ENCODE results near the gene ANKMY1.
"Not testable (repeated sequence)": the region's sequence is repeated elsewhere in the genome, so short reads cannot be mapped to it uniquely, and the experiment has no call there.

The ANKMY1 gene

DNA sequence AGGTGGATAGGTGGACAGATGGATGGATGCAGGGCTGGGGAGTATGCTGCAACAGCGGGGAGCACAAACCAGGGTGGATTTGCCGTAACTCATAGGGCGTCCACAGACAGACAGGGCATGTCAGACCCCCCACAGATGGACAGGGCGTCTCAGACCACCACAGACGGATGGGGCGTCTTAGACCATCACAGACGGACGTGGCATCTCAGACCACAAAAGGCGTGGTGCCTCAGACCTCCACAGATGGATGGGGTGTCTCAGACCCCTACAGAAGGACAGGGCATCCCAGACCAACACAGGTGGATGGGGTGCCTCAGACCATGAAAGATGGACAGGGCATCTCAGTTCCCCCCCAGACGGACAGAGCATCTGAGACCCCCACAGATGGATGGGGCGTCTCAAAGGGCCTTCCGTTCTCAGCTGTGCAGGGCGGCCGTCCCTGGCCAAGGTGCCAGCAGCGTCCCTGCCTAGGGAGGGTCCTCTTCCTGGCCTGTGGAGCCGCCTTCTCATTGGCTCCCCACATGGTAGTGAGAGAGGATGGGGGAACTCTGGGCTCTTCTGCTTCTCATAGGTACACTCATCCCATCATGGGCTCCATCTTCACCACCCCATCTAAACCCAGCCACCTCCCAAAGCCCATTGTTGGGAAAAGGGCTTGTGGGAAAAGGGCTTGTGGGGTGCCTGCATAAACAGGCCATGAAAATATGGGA lies 2.1 kb downstream of the ANKMY1 start:
- in situ Hi-C loops (cut with HindIII; ENCODE audit: low sequenced_read_pairs) = no loop called here

DNA sequence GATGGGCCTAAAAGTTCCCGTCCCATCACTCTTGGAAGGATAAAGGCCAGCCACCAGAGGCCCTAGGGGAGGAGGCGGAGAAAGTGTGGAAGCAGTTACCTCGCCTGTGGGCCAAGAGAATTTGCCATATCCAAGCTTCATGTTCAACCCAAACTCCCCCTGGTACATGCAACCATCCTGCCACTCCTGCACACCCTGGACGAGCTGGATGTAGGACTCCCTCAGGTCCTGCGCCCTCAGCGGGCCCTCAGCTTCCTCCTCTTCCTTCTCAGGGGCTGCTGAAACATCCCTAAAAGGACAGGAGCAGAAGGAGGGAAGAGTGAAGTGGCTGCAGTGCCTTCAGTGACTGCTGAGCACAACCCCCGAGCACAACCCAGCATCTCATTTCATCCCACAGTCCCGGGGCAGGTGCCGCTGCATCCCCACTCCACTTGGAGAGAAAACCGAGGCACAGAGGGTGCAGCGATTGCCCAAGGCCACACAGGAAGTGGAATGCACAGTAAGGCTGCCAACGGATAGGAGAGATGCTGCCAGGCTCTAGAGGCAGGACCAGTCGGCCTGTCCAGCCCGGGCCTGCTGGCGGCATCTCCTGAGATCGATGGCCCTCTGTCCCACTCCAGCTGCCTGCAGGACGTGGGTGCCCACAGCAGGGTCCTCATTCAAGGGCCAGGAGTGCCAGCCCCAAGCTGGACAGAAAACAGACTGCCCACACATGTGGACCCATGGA lies 2.9 kb downstream of the ANKMY1 start:
- in situ Hi-C loops (cut with HindIII; ENCODE audit: low sequenced_read_pairs) = no loop called here

DNA sequence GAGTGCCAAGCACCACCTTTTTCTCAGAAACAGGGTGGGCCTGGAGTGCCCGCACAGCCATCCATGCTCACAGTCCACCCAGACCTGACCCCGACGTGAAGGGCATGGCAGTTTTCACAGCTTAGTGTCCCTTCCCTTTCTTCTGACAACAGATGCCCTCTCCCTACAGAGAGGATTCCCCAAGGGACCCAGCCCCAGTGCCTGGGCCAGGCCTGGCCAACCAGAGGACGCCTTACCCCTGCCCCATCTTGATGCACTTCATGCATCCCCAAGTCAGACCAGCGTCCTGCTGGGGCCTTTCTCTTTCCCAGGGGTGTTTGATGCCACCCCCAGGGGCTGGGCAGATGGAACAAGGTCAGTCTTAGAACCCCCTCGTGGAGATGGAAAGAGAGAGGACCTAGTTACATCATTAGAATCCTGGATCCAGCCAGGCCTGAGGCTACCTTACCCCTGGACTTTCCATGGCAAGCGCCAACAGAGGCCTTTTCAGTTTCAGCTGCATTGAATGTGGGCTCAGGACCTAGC lies 3.8 kb downstream of the ANKMY1 start:
- in situ Hi-C loops (cut with HindIII; ENCODE audit: low sequenced_read_pairs) = no loop called here

DNA sequence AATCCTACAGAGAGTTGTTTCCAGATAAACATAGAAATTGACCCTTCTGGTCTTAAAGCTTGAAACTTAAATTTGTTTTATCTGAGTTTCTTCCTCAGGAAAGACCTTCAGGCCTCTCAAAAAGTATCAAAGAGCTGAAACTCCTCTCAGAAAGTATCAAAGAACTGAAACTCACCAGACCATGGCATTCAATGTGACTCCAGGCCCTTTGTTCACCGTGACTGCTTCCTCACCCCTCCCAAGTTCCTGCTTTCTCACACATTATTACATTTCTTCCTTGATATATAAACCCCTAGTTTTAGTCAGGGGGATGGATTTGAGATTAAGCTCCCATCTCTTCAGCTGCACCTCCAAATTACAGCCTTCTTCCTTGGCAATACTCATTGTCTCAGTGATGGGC lies 6.0 kb downstream of the ANKMY1 start:
- in situ Hi-C loops (cut with HindIII; ENCODE audit: low sequenced_read_pairs) = no loop called here

DNA sequence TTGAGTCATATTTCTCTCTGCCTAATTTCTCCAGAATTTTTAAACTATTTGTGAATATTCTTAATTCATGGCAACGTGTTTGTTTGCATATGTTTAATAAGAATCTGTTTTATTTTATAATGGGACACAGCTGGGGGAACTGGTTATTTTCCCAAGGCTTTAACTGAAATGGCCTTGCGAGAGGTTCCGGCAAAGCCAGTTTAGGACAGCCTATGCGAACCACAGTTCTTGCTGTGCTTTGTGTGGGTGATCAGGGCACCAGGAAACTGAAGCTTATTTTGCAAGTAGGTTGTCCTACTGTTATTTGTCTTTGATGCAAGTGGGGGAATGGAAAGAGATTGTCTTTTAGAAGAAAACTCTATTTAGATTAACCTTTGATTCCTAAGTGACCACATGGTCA lies 6.5 kb downstream of the ANKMY1 start:
- in situ Hi-C loops (cut with HindIII; ENCODE audit: low sequenced_read_pairs) = no loop called here

DNA sequence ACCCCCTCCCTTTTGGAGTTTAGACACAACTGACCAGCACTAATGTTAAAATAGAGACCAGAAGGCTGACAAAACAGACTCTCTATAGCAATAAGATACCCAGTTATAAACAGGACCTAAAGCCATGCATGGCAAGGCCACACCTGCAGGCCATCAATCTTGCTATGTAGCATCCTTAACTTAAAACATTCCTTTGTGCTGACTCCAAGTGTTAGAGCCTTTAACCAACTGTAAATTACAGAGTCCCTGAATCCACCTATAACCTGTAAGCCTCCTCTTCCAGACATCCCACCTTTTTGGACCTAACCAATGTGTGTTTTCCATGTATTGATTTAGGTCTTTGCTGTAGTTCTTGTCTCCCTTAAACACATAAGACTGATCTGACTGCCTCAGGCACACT lies 17.9 kb downstream of the ANKMY1 start:
- in situ Hi-C loops (cut with HindIII; ENCODE audit: low sequenced_read_pairs) = no loop called here

DNA sequence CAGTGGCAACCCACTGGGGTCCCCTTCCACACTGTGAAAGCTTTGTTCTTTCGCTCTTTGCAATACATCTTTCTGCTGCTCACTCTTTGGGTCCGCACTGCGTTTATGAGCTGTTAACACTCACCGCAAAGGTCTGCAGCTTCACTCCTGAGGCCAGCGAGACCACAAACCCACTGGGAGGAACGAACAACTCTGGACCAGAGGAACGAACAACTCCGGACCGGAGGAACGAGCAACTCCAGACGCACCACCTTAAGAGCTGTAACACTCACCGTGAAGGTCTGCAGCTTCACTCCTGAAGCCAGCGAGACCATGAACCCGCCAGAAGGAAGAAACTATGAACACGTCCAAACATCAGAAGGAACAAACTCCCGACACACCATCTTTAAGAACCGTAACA lies 18.7 kb downstream of the ANKMY1 start:
- in situ Hi-C loops (cut with HindIII; ENCODE audit: low sequenced_read_pairs) = not testable (repeated sequence)

DNA sequence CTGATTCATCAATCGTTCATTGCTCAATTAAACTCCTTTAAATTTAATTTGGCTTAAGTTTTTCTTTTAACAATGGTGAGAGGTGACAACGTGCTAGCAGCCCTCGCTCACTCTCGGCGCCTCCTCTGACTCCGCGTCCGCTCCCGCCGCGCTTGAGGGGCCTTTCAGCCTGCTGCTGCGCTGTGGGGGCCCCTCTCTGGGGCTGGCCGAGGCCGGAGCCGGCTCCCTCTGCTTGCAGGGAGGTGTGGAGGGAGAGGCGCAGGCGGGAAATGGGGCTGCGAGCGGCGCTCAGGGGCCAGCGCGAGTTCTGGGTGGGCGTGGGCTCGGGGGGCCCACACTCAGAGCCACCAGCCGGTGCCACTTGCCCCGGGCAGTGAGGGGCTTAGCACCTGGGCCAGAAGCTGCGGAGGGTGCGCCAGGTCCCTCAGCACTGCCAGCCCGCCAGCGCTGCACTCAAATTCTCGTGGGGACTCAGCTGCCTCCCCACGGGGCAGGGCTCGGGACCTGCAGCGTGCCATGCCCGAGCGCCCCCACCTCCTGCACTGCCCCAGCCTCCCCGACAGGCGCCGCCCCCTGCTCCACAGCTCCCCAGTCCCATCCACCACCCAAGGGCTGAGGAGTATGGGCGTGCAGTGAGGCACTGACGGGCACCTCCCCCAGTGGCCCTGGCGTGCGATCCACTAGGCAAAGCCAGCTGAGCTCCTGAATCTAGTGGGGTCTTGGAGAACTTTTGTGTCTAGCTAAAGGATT lies 19.6 kb downstream of the ANKMY1 start:
- in situ Hi-C loops (cut with HindIII; ENCODE audit: low sequenced_read_pairs) = no loop called here

DNA sequence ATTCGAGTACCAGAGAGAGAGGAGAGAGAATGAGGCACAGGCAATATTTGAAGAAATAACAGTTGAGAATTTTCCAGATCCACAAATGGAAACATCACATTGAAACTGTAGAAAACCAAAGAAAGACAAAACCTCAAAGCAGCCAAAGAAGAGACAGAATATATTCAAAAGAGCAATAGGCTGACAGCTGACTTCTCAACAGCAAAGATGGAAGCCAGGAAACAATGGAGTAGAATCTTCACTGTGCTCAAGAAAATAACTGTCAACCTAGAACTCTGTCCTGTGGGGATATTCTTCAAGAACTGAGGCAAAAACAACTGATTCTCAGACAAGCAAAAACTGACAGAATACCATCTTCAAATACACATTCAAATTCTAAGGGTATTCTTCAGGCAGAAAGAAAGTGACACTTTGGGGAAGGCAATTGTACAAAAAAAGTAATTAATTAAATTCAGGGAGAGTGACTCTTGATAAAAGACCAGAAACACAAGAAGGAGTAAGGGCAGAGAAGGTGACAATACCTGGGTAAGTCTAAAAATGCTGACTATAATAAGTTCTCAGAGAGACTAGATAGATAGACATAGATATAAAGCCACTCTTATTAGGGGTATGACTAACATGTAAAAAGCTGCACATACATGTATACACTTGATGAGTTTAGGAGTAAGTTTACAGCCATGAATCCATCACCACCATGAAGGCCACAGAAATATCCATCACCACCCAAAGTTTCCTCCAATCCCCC lies 25.6 kb downstream of the ANKMY1 start:
- in situ Hi-C loops (cut with HindIII; ENCODE audit: low sequenced_read_pairs) = no loop called here

DNA sequence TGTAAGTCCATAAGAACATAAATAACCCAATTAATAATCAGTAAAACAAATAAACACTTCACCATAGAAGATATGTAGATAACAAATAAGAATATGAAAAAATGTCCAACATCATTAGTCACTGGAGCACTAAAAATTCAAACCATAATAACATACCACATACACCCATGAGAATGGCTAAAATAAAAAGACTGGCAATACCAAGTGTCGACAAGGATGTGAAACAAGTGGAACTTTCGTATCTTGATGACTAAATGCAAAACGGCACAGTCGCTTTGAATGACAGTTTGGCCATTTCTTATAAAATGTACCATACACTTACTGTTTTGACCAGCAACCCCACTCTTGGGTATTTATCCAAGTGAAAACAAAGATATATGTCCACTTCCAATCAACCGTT lies 26.8 kb downstream of the ANKMY1 start:
- in situ Hi-C loops (cut with HindIII; ENCODE audit: low sequenced_read_pairs) = no loop called here

DNA sequence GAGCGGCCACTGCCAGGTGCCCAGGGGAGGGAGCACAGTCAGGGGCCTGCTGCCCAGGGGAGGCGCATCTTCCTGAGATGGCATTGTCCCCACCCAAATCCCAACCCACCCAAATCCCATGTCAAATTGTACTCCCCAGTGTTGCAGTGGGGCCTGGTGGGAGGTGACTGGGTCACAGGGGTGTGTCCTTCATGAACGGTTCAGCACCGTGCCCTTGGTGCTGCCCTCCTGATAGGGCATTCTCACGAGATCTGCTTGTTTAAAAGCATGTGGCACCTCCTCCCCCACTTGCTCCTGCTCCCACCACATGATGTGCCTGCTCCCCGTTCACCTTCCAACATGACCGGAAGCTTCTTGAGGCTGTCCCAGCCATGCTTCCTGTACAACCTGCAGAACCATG lies 27.6 kb downstream of the ANKMY1 start:
- in situ Hi-C loops (cut with HindIII; ENCODE audit: low sequenced_read_pairs) = no loop called here

DNA sequence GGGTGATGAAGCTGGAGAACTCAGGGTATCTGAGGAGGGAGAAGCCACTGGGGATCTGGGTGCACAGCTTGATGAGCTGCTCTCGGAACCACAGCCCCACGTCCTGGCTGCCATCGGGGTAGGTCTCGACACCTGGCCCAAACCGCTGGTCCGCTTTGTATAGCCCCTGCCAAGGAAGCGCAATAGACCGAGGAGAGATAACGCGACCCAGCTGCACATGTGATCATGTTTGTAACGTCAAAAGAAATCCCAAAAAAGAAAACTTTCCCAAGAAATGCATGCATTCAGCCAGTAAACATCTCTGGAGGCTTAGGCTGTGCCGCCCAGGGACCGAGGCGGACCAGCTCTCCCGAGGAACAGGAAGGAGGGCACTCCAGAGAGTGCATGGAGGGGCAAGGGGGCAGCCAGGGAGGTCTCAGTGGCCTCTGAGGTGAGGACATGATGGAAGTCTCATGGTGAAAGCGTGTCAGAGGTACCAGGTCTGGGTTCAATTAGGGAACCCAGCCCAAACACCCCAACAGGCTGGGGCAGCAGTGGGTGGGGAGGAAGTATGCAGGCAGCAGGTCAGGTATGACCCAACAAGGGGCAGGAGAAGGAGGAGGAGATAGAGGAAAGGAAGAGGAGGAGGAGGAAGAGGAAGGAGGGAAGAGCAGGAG lies 28.3 kb downstream of the ANKMY1 start:
- in situ Hi-C loops (cut with HindIII; ENCODE audit: low sequenced_read_pairs) = no loop called here

DNA sequence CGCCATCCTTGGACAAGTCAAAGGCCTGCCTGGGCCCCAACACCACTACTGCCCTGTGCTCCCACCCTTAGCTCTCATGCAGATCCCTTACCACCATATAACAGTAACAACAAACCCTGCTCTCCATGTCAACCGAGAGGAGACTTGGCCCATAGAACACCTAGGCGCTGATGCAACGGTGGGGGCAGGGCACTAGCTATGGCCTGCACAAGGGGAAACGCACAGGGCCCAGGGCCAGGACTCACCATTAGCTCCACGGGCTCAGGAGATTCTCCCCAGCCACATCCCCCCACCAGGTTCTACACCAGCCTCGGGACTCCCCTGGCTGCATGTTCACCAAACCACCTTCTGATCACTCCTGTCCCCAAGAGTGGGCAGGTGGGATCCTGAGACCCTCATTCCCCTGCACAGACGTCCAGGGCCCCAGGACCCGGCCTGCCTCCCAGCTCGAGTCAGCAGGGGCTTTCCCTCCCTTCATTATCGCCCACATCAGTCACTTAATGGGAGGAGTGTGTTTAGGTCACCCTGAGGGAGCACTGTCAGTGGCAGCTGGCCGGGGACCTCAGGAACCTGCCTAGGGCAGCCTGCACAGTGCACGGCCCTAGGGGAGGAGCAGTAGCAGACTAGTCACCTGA lies 29.3 kb downstream of the ANKMY1 start:
- in situ Hi-C loops (cut with HindIII; ENCODE audit: low sequenced_read_pairs) = no loop called here

DNA sequence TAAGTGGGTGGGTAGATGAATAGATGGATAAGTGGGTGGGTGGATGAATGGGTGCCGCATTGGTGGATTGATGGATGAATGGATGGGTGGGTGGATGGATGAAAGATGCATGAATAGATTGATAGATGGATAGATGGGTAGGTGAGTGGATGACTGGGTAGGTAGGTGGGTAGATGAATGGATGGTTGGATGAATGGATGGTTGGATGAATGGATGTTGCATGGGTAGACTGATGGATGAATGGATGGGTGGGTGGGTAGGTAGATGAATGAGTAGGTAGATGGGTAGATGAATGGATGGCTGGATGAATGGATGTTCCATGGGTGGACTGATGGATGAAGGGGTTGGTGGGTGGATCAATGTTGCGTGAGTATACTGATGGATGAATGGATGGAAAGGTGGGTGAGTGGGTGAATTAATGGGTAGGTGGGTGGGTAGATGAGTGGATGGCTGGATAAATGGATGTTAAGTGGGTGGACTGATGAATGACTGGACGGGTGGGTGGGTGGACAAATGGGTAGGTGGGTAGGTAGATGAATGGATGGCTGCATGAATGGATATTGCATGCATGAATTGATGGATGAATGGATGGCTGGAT lies 30.5 kb downstream of the ANKMY1 start:
- in situ Hi-C loops (cut with HindIII; ENCODE audit: low sequenced_read_pairs) = no loop called here

DNA sequence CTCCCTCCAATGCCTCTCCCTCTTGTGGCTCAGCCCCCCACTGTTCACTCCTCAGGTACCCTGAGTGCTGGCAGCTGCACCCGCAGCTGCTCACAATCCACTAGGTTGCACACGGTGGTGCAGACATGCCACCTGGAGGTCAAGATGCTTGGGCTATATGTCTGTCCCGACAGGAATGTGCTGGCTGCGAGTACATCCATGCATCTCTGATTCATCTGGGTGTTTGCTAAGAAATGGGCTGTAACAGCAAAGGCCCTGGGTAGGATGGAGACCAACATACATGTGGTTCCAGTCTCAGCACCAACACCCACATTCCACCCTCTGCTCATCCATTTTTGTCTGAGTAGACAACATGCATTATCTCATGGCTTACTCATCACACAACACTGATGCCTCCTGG lies 31.3 kb downstream of the ANKMY1 start:
- in situ Hi-C loops (cut with HindIII; ENCODE audit: low sequenced_read_pairs) = no loop called here

DNA sequence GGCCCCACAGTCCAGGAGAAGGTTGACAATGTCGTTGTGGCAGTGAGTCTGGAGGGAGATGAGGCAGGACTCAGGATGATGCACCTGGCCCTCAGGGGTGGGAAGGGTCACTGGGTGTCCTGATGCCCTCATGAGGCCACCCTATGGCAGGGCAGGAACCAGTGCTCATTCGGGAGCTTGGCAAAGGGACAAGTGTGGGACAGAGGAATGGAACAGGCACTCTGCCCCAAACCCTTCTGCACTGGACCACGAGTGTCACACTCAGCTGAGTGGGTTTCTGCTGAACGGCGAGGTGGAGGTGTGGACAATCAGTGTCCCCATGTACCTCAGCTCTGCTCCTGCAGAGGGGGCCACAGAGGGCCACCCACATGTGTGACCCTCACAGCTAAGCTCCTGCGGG lies 32.0 kb downstream of the ANKMY1 start:
- in situ Hi-C loops (cut with HindIII; ENCODE audit: low sequenced_read_pairs) = no loop called here

DNA sequence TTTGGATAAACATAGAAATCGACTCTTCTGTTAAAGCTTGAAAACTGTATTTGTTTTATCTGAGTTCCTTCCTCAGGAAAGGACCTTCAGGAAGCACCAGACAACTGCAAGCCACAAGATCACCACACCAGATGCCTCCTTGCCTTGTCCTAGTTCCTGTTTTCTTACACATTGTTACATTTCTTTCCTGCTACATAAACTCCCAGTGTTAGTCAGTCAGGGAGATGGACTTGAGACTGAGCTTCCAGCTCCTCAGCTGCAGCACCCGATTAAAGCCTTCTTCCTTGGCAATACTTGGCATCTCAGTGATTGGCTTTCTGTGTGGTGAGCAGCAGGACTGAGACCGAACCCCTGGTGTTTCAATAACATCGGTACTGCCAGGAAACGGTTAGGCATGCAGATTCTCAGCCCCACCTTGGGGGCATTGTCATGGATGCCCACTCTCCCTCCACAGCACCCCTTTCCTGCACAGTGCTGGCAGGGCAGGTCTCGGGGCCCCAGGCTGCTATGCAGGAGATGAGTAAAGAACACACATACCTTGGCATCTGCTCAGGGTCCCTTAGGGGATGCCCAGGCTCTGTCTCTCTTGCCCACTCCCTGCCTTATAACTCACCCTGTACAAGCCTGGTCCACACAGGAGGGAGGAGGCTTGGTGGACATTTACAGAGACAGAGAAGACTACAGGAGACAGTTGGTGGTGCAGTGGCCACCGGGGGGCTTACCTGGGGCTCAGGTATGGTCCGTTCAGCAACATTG lies 32.6 kb downstream of the ANKMY1 start:
- in situ Hi-C loops (cut with HindIII; ENCODE audit: low sequenced_read_pairs) = no loop called here

DNA sequence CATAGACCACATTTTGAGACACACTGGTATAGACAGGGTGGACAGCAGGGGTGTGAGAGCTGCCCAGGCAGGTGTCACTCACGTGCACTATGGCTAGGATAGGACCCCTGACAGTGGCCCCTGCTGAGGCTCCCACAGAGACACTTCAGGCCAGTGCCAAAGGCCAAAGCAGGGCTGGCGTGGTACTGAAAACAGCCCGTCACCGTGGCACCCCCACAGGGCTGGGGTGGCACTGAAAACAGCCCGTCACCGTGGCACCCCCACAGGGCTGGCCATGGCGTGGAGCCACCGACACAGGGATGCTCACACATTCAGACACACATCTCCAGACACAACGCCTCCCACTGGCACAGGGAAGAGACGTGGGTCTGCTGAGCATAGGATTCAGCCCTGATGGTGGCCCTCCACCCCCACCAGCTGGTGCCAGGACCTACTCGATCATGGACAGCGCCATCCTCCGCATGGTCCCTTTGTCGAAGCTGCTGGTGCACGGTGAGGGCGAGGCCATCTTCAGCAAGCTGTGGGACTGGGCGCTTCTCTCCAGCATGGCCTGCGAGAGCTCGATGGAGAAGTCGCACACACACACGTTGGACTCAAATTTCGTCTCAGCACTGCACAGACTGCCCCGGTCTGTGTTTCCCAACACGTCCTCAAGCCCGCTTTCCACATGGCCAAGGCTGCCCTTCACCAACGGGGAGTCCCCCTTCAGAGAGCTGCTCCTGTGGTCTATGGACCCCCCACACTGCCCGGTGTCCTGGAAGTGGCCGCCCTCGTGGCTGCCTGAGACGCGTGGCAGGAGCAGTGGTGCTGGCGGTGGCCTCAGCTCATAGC lies 34.1 kb downstream of the ANKMY1 start:
- in situ Hi-C loops (cut with HindIII; ENCODE audit: low sequenced_read_pairs) = no loop called here
